Measurements from ENCODE around the gene TMEM201. TPM values are rescaled to one million over a fixed set of nuclear protein-coding genes. Genes with fewer than 3 reads are reported as not detected.

TMEM201 gene
- total and polyA plus RNA-seq, 8 donors = 0.61 to 7.6 (median 4.7) TPM

- Histone ChIP-seq H3K27ac (no peak overlapping the region), H3K4me1 (no peaks in the 10 kb centered on the region), H3K4me3 (no peak overlapping the region), H3K27me3 (no peaks in the 10 kb centered on the region), H3K36me3 (peaks cover 33 to 97% (median 81%) of the 10 kb centered on the region in 4 donors), H3K9me3 (no peaks in the 10 kb centered on the region)
- WGBS, 5 donors = 91 to 96% (median 93%) methylated on average over 9 to 14 of the region's 14 CpGs
- intact Hi-C loops (cut with DNase I; ENCODE audit: low total_unique reads) = no loop called here
- TF ChIP-seq EP300 (IDR thresholded peaks at IDR 0.05) = no peak
- no peak for TF ChIP-seq CTCF (IDR thresholded peaks at IDR 0.05)
- no peak for TF ChIP-seq POLR2A (IDR thresholded peaks at IDR 0.05)
- no peak for TF ChIP-seq POLR2AphosphoS5 (IDR thresholded peaks at IDR 0.05)
- DNase-seq = peak in 1 of 2 donors; percentile 1
Observed at GRCh38 chr1:9603307-9603706, 14.6 kb downstream of the TMEM201 start.

DNA sequence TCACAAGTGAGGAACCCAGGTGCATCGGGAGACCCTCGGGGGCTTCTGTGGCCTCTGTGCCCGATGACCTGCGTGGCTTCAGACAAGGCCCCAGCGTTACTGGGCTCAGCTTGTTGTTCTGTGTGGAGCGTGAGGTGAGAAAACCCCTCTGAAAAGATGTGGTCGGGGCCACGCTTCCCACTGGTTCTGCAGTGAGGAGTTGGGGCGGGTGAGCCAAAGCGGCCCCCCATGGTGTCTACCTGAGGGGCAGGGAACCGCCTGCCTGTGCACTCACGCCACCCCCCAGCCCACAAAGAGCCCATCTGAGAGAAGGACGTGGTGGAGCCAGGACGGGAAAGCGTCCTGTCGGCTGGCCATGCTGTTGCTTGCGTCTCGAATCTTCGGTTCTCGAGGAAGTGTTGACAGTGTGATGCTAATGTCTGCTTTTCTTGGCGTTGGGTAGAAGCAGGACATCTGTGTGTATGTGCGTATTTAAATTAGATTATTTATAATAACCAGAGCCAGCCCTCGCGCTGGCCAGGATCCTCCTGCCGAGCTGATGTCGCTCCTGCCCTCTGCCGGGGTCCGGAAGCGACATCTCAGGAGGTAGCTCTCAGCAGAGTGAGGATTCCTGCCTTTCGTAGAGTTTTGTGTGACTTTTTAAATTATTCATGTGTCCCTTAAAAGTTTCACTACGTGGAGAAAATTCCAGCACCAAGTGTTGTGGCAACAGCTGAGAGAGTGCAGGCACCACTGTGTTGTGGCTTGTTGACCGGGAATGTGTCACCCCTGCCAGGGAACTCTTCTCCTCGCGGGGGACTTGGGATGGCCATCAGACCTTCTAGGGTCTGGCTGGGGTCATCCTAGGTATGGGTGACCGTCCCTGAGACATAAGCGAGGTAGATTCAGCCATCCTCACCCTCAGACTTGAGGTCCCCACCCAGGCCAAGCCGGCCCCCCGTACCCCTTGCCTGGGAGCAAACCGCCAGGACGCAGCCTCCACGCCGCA is 15.3 kb downstream of the TMEM201 start:
- peaks cover 32 to 97% (median 81%) of the 10 kb centered on the region in 4 donors for H3K36me3 ChIP-seq
- TF ChIP-seq CTCF (IDR thresholded peaks at IDR 0.05) = no peak
- no peak for TF ChIP-seq POLR2AphosphoS5 (IDR thresholded peaks at IDR 0.05)
- TF ChIP-seq EP300 (IDR thresholded peaks at IDR 0.05) = no peak
- TF ChIP-seq POLR2A (IDR thresholded peaks at IDR 0.05) = no peak
- no peaks in the 10 kb centered on the region for H3K4me1 ChIP-seq
- no peaks in the 10 kb centered on the region for H3K9me3 ChIP-seq
- intact Hi-C loops (cut with DNase I; ENCODE audit: low total_unique reads) = no loop called here
- H3K27me3 ChIP-seq = no peaks in the 10 kb centered on the region
- H3K4me3 ChIP-seq = no peak overlapping the region
- DNase-seq = peak in 1 of 2 donors; percentile 42
- 87 to 92% (median 91%) methylated on average over 39 to 42 of the region's 42 CpGs for WGBS, 5 donors
- no peak overlapping the region for H3K27ac ChIP-seq

DNA sequence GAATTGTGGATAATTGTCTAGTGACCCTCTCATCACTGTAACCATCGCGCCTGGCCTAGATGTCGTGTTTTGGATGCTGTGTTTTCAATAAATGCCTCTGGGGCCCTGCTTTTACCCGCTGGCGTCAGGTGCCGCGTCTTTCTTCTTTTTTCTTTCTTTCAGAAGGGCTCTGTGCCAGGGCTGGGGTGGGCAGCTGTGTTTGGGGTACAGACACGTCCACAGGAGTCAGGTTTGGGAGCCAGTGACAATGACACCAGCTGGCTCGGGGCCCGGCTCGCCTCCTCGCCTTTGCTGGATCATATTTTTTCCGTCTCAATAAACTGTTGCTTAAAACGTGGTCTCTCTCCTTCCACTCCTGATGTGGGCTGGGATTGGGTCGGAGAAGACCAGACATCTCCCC is 16.1 kb downstream of the TMEM201 start:
- no peak overlapping the region for H3K4me3 ChIP-seq
- peaks cover 36 to 97% (median 81%) of the 10 kb centered on the region in 4 donors for H3K36me3 ChIP-seq
- no peaks in the 10 kb centered on the region for H3K4me1 ChIP-seq
- intact Hi-C loops (cut with DNase I; ENCODE audit: low total_unique reads) = no loop called here
- no peak overlapping the region for H3K27ac ChIP-seq
- 89 to 95% (median 94%) methylated on average over 15 of the region's 15 CpGs for WGBS, 5 donors
- DNase-seq = peak in 1 of 2 donors; percentile 2
- H3K27me3 ChIP-seq = no peaks in the 10 kb centered on the region
- TF ChIP-seq EP300 (IDR thresholded peaks at IDR 0.05) = no peak
- TF ChIP-seq POLR2A (IDR thresholded peaks at IDR 0.05) = no peak
- TF ChIP-seq POLR2AphosphoS5 (IDR thresholded peaks at IDR 0.05) = no peak
- no peak for TF ChIP-seq CTCF (IDR thresholded peaks at IDR 0.05)
- H3K9me3 ChIP-seq = no peaks in the 10 kb centered on the region

GRCh38 chr1:9605946-9606455 is 17.3 kb downstream of the TMEM201 start:
- WGBS, 5 donors = 94 to 99% (median 97%) methylated on average over 10 to 14 of the region's 14 CpGs
- DNase-seq = peak in 1 of 2 donors; percentile 0
- H3K4me3 ChIP-seq = no peak overlapping the region

More at GRCh38 chr1:9605946-9606455, 17.3 kb downstream of the TMEM201 start:
- TF ChIP-seq EP300 (IDR thresholded peaks at IDR 0.05) (no peak), POLR2AphosphoS5 (IDR thresholded peaks at IDR 0.05) (no peak), POLR2A (IDR thresholded peaks at IDR 0.05) (no peak), CTCF (IDR thresholded peaks at IDR 0.05) (no peak)
- intact Hi-C loops (cut with DNase I; ENCODE audit: low total_unique reads) = no loop called here
- no peak overlapping the region for H3K27ac ChIP-seq
- no peaks in the 10 kb centered on the region for H3K4me1 ChIP-seq
- H3K9me3 ChIP-seq = no peaks in the 10 kb centered on the region
- no peaks in the 10 kb centered on the region for H3K27me3 ChIP-seq
- H3K36me3 ChIP-seq = peaks cover 44 to 97% (median 81%) of the 10 kb centered on the region in 4 donors
